ENCODE data around the gene FBXL7.

GRCh38 chr5:15513911-15514310 is 13.9 kb downstream of the FBXL7 start:
- TF ChIP-seq POLR2A (IDR thresholded peaks at IDR 0.05; ENCODE audit: control extremely low read depth in 1 of 2, low read depth in 2 of 2, low read length in 2 of 2) = no peak
- TF ChIP-seq YY1 (IDR thresholded peaks at IDR 0.05; ENCODE audit: low read depth, low read length) = no peak
- TF ChIP-seq MAX (IDR thresholded peaks at IDR 0.05) = no peak
- no peak for TF ChIP-seq RFX5 (IDR thresholded peaks at IDR 0.05; ENCODE audit: borderline replicate concordance, low read depth, low read length)
- TF ChIP-seq GTF2F1 (IDR thresholded peaks at IDR 0.05; ENCODE audit: borderline replicate concordance, low read depth, low read length) = no peak
- no peak for TF ChIP-seq EZH2 (IDR thresholded peaks at IDR 0.05; ENCODE audit: low read depth, low read length, severe bottlenecking)
- TF ChIP-seq CHD1 (IDR thresholded peaks at IDR 0.05; ENCODE audit: low read depth, low read length) = no peak
- TF ChIP-seq CTCF (IDR thresholded peaks at IDR 0.05; ENCODE audit: control extremely low read depth in 1 of 3, insufficient read depth in 1 of 3, low read depth in 1 of 3, low read length in 3 of 3) = no peak
- TF ChIP-seq TCF12 (IDR thresholded peaks at IDR 0.05; ENCODE audit: low read depth, low read length) = no peak
- TF ChIP-seq CHD2 (IDR thresholded peaks at IDR 0.05; ENCODE audit: low read length) = no peak
- TF ChIP-seq GABPA (IDR thresholded peaks at IDR 0.05; ENCODE audit: borderline replicate concordance, insufficient read depth, low read length) = no peak
- TF ChIP-seq CEBPB (IDR thresholded peaks at IDR 0.05; ENCODE audit: low read depth, low read length) = no peak
- no peak for TF ChIP-seq SRF (IDR thresholded peaks at IDR 0.05; ENCODE audit: low read depth, low read length)

All from H1 (cell line).